HepG2 (cell line): ENCODE data around the gene MTFR1L. TPM values are rescaled to one million over a fixed set of nuclear protein-coding genes. Genes with fewer than 3 reads are reported as not detected.

Experiments
- ATAC-seq: fragments of 200-7000 bp; cut with Tn5 transposase; 3 replicates; pipeline ENCODE4 v1.9.1; 2020; ENCODE audit warnings: mild to moderate bottlenecking, moderate library complexity
- BruUV-seq: library from RNA; stranded (reverse); fragments of 400-500 nt; replicated peaks from 2 replicates; lab custom pipeline; 2021; lab: Mats Ljungman, UMichigan
- CTCF ChIA-PET: fragments of 300-600 bp; formaldehyde crosslinking; extraction: SDS; loops from one replicate; lab custom pipeline; 2021; ENCODE audit warnings: low total read pairs, inconsistent platforms, low intra/inter-chr PET ratio; lab: Yijun Ruan, JAX
- POLR2A ChIA-PET: fragments of 350-600 bp; sonication (Branson Sonifier 250); formaldehyde crosslinking; loops from one replicate; lab custom pipeline; 2020; ENCODE audit warnings: antibody characterized with exemption, inconsistent platforms; lab: Yijun Ruan, JAX
- DNase-seq: peaks from one replicate; pipeline ENCODE4 v3.0.0-alpha.2; 2015; ENCODE audit warnings: low spot score
- FAIRE-seq: peaks from 3 replicates; lab custom pipeline; 2011; peaks lifted over from hg19 to GRCh38; lab: Jason Lieb, UNC
- H2AFZ ChIP-seq: one replicate; pipeline ENCODE4 v1.6.1; 2011; ENCODE audit warnings: low read length, inconsistent platforms
- H3K27ac ChIP-seq: fragments of 300-600 bp; 3 replicates; pipeline ENCODE4 v1.8.0; 2011; ENCODE audit warnings: mixed run types, mild to moderate bottlenecking, mixed read lengths, low read length, inconsistent platforms; ENCODE audit not compliant: insufficient read depth; ENCODE audit errors: extremely low read length
- H3K27me3 ChIP-seq, 2 experiments: fragments of 200-600 bp in 1 of 2; 2 replicates in 1 of 2; 3 replicates in 1 of 2; pipeline versions ENCODE4 v1.6.0 to v1.8.0; 2011; ENCODE audit warnings: low read length in 2 of 2, mild to moderate bottlenecking in 2 of 2, moderate library complexity in 2 of 2, inconsistent platforms in 1 of 2; ENCODE audit not compliant: insufficient read depth in 2 of 2, control insufficient read depth in 1 of 2
- H3K36me3 ChIP-seq, 2 experiments: fragments of 200-600 bp in 1 of 2; replicated peaks in 1 of 2; 2 replicates in 1 of 2; 3 replicates in 1 of 2; pipeline versions ENCODE4 v1.5.1 to v1.8.0; 2011; ENCODE audit warnings: low read length in 2 of 2, inconsistent platforms in 1 of 2; ENCODE audit not compliant: insufficient read depth in 2 of 2, control insufficient read depth in 1 of 2
- H3K4me1 ChIP-seq: 2 replicates; pipeline ENCODE4 v1.5.1; 2012; ENCODE audit warnings: low read length, inconsistent platforms; ENCODE audit not compliant: insufficient read depth
- H3K4me2 ChIP-seq: 2 replicates; pipeline ENCODE4 v1.6.0; 2011; ENCODE audit warnings: low read depth, low read length, inconsistent platforms
- H3K4me3 ChIP-seq, 3 experiments: fragments of 200-600 bp in 1 of 3; sonication (generic), shearing (Covaris generic) in 1 of 3; replicated peaks in 1 of 3; 2 replicates each; pipeline ENCODE4 v1.5.1; 2011 to 2016; ENCODE audit warnings: low read length in 3 of 3, inconsistent platforms in 2 of 3, low read depth in 2 of 3, mild to moderate bottlenecking in 2 of 3, control low read depth in 1 of 3, mixed read lengths in 1 of 3; ENCODE audit not compliant: insufficient read depth in 1 of 3
- H3K79me2 ChIP-seq: one replicate; pipeline ENCODE4 v1.6.1; 2011; ENCODE audit warnings: low read length, inconsistent platforms; ENCODE audit not compliant: insufficient read depth
- H3K9ac ChIP-seq: 2 replicates; pipeline ENCODE4 v1.6.0; 2011; ENCODE audit warnings: mild to moderate bottlenecking, low read depth, low read length, inconsistent platforms; ENCODE audit not compliant: insufficient read depth
- H3K9me3 ChIP-seq: 2 replicates; pipeline ENCODE4 v1.5.1; 2012; ENCODE audit warnings: mild to moderate bottlenecking, low read length
- H4K20me1 ChIP-seq: 2 replicates; pipeline ENCODE4 v1.6.0; 2011; ENCODE audit warnings: inconsistent platforms, mild to moderate bottlenecking, low read length, moderate library complexity; ENCODE audit not compliant: insufficient read depth
- HCFC1 ChIP-seq: fragments of 150-350 bp; IDR thresholded peaks from 2 replicates; pipeline ENCODE4 v1.6.1; 2014; ENCODE audit warnings: low read depth, low read length
- KDM1A ChIP-seq: IDR thresholded peaks from 2 replicates; pipeline ENCODE4 v1.6.1; 2016; ENCODE audit warnings: missing compliant biosample characterization
- NR2F1 ChIP-seq, 2 experiments: fragments of 450-650 bp in 1 of 2; formaldehyde crosslinking in 1 of 2; IDR thresholded peaks; 2 replicates each; pipeline versions ENCODE4 v1.5.0 to v1.6.1; 2016 to 2020; ENCODE audit warnings: mild to moderate bottlenecking in 1 of 2, missing compliant biosample characterization in 1 of 2, missing genetic modification reagents in 1 of 2, moderate library complexity in 1 of 2
- NR2F2 ChIP-seq: IDR thresholded peaks from 2 replicates; pipeline ENCODE4 v1.6.1; 2012; ENCODE audit warnings: low read depth, inconsistent platforms, borderline replicate concordance
- ZNF207 ChIP-seq: fragments of 450-650 bp; IDR thresholded peaks from 2 replicates; pipeline ENCODE4 v1.6.1; 2016; ENCODE audit warnings: antibody characterized with exemption, borderline replicate concordance
- ZNF674 ChIP-seq: sonication (generic); formaldehyde crosslinking; IDR thresholded peaks from 2 replicates; pipeline ENCODE4 v1.5.0; 2020; ENCODE audit warnings: low read depth, mild to moderate bottlenecking, missing genetic modification reagents
- ZNF749 ChIP-seq: sonication (generic); formaldehyde crosslinking; IDR thresholded peaks from 2 replicates; pipeline ENCODE4 v1.8.0; 2022; ENCODE audit warnings: mild to moderate bottlenecking, missing genetic modification reagents, moderate library complexity, borderline replicate concordance
- WGBS: methylation state at CpG from one replicate; pipeline ENCODE4 v1.1.6; 2017; ENCODE audit warnings: low lambda C conversion rate; 5-methylcytosine and 5-hydroxymethylcytosine counted together
- in situ Hi-C: cut with HindIII; loops from 2 replicates; pipeline ENCODE4 v1.10.0; 2017; ENCODE audit warnings: low pct_unique_long_range_greater_than_20kb; ENCODE audit not compliant: extremely low pct_ligation_motif_present
- intact Hi-C: fragments of 100-400 bp; cut with micrococcal nuclease; formaldehyde crosslinking; loops from one replicate; pipeline ENCODE4 v1.10.0; 2022; ENCODE audit not compliant: unreplicated experiment
- polyA plus RNA-seq, 8 experiments: library from polyadenylated mRNA; depleted of rRNA in 3 of 8; stranded (reverse) in 7 of 8; unstranded in 1 of 8; fragments of >200 nt; fragmentation: Illumina TruSeq in 4 of 8; extraction: Trizol in 4 of 8; gene quantifications; 2 replicates each; pipeline versions ENCODE4 v1.2.1 to v1.2.3, GENCODE V29; 2011 to 2016; ENCODE audit warnings: low read depth in 4 of 8, missing spikeins in 1 of 8, mixed read lengths in 1 of 8; ENCODE audit not compliant: insufficient read depth in 1 of 8
- total RNA-seq, 5 experiments: library from RNA; depleted of rRNA; stranded (reverse); fragments of >200 nt; fragmentation: Illumina TruSeq; extraction: Trizol; gene quantifications; 2 replicates each; pipeline ENCODE4 v1.2.3, GENCODE V29; 2016; ENCODE audit warnings: low read depth in 1 of 5
- TF ChIP-seq, protein P1 (sequence below): IDR thresholded peaks from 2 replicates; pipeline ENCODE4 v1.6.1; 2012; ENCODE audit warnings: low read length, improper control_type of control experiment
- TF ChIP-seq, protein P2 (sequence below): sonication (generic); formaldehyde crosslinking; IDR thresholded peaks from 2 replicates; pipeline ENCODE4 v1.4.0; 2020; ENCODE audit warnings: mild to moderate bottlenecking, missing genetic modification reagents
- TF ChIP-seq, protein P3 (sequence below): sonication (generic); formaldehyde crosslinking; IDR thresholded peaks from 2 replicates; pipeline ENCODE4 v1.8.0; 2022; ENCODE audit warnings: missing genetic modification reagents, mild to moderate bottlenecking, borderline replicate concordance

MTFR1L gene
- total and polyA plus RNA-seq, 2 of the 13 experiments (the other 11 are each of a cell fraction or from before 2014, with no cell fraction given) = 38.0 to 55.7 TPM

DNA sequence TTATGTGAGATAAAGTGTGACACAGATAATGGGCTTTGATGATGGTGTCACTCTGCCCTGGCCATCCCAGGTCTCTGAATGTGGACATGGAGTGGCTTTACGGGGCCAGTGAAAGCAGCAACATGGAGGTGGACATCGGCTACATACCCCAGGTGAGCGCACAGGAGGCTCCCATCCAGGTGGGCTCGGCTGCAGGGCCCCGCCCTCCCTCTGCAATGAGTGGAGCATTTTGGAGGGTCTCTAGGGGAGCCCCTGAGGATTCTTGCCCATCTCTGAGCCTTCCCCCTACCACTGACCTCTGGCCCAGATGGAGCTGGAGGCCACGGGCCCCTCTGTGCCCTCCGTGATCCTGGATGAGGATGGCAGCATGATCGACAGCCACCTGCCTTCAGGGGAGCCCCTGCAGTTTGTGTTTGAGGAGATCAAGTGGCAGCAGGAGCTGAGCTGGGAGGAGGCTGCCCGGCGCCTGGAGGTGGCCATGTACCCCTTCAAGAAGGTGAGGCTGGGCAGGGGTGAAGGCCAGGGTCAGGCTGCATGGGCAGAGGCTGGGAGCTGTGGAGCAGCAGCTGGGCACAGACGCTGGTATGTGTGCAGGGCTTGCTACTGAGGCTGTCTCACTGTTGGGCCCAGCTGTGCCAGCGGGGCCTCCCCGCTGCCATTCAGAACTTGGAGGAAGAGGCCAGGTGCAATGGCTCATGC is 8.2 kb upstream of the MTFR1L start (continued):
- TF ChIP-seq, protein P1, sequence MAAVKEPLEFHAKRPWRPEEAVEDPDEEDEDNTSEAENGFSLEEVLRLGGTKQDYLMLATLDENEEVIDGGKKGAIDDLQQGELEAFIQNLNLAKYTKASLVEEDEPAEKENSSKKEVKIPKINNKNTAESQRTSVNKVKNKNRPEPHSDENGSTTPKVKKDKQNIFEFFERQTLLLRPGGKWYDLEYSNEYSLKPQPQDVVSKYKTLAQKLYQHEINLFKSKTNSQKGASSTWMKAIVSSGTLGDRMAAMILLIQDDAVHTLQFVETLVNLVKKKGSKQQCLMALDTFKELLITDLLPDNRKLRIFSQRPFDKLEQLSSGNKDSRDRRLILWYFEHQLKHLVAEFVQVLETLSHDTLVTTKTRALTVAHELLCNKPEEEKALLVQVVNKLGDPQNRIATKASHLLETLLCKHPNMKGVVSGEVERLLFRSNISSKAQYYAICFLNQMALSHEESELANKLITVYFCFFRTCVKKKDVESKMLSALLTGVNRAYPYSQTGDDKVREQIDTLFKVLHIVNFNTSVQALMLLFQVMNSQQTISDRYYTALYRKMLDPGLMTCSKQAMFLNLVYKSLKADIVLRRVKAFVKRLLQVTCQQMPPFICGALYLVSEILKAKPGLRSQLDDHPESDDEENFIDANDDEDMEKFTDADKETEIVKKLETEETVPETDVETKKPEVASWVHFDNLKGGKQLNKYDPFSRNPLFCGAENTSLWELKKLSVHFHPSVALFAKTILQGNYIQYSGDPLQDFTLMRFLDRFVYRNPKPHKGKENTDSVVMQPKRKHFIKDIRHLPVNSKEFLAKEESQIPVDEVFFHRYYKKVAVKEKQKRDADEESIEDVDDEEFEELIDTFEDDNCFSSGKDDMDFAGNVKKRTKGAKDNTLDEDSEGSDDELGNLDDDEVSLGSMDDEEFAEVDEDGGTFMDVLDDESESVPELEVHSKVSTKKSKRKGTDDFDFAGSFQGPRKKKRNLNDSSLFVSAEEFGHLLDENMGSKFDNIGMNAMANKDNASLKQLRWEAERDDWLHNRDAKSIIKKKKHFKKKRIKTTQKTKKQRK = no peak

DNA sequence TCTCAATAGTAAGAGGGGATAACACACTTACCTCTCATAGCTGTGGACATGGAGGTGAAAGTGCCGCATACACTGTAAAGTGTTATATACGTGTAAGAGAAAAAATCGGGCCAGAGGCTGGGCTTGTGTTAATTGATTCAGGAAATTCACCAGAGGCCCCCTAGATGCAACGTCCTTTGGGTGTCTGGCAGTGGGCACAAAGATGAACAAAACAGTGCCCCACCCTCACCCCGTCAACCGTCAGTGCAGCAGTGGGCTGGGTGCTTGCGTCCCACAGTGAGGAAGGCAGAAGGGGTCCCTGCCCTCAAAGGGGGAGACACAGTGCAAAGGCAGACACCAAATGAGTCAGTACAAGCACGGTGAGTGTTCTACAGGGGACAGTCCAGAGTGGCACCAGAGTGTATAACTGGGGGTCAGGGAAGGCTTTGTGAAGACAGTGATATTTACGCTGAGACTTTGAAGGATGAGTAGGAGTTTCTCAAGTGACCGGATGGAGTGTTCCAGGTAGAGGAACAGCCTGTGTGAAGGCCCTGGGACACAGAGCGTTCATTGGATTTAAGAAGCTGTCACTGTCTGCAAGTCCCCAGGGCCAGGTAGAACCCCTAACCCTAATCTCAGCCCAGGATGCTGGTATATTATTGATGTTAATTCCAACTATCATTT is 6.6 kb upstream of the MTFR1L start:
- Histone ChIP-seq H3K4me1 (peaks cover 7% of the 10 kb centered on the region), H3K4me2 (no peak overlapping the region), H3K79me2 (no peaks in the 10 kb centered on the region), H3K27ac (no peak overlapping the region), H3K9ac (no peak overlapping the region), H3K4me3 (no peak overlapping the region), H4K20me1 (no peaks in the 10 kb centered on the region), H2AFZ (no peak overlapping the region), H3K9me3 (no peaks in the 10 kb centered on the region), H3K27me3 (no peaks in the 10 kb centered on the region), H3K36me3 (no peaks in the 10 kb centered on the region)
- ATAC-seq (no peak), FAIRE-seq (no peak), DNase-seq (no peak)
- 82% methylated on average over 11 of the region's 11 CpGs for WGBS
- BruUV-seq = no TSS peak
- intact Hi-C loops (no loop called here), in situ Hi-C loops (loop anchor here (25.0 kb wide), 1 partner anchor 201 kb away; the partner anchor contains the start of gene MAN1C1)
- CTCF ChIA-PET = no interaction called here
- POLR2A ChIA-PET = no interaction called here
- TF ChIP-seq NR2F1 (CRISPR knock-in tag; IDR thresholded peaks at IDR 0.05) (no peak), ZNF207 (no peak), NR2F2 (no peak), ZNF674 (CRISPR knock-in tag) (no peak), KDM1A (CRISPR knock-in tag) (no peak), ZNF749 (no peak), HCFC1 (no peak)
- TF ChIP-seq, protein P2, sequence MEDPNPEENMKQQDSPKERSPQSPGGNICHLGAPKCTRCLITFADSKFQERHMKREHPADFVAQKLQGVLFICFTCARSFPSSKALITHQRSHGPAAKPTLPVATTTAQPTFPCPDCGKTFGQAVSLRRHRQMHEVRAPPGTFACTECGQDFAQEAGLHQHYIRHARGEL = no peak
- TF ChIP-seq, protein P3, sequence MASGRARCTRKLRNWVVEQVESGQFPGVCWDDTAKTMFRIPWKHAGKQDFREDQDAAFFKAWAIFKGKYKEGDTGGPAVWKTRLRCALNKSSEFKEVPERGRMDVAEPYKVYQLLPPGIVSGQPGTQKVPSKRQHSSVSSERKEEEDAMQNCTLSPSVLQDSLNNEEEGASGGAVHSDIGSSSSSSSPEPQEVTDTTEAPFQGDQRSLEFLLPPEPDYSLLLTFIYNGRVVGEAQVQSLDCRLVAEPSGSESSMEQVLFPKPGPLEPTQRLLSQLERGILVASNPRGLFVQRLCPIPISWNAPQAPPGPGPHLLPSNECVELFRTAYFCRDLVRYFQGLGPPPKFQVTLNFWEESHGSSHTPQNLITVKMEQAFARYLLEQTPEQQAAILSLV (CRISPR knock-in tag) = no peak
